ENCODE results near the gene CNIH3.

Gene CNIH3

DNA sequence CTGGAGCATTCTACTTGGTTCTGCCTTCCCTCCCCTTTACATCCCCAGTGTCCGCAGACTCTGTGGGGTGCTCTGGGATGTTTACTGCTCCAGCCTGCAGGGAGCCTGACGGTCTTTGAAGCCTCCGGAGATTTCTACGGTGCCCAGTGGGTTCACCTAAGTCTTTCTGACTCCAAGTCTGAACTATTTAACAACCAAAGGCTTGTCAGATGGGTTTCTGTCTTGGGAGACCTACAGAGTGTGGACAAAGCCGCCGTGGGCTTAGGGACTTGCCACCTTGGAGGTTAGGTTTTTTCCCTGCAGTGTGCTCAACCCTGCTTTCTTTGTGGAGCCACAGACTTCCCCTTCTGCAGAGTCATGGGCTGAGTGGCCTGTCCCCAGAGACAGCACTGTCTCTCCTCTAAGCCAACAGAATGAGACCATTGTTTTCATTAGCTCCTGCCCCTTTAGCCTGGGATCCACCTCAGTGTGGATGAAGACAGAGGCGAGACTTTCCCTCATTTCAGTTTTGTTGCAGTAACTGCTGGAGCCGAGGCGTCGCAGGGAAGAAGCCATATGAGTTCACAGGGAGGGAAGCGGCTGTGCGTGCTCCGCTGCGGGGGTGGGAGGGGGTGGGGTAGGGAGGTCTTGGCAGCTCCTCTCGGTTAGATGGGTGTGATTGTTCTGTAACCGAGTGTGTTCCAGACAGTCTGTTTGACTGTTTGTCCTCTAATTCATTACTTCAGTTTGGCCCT lies 120.7 kb downstream of the CNIH3 start:
- H2AFZ ChIP-seq (ENCODE audit: low read depth, low read length, severe bottlenecking) = no peak overlapping the region

GRCh38 chr1:224737353-224737727 lies 121.2 kb downstream of the CNIH3 start:
- H3F3A ChIP-seq (ENCODE audit: insufficient read depth) = no peaks in the 10 kb centered on the region
- H3K36me3 ChIP-seq (ENCODE audit: low read length) = no peaks in the 10 kb centered on the region
- H2AFZ ChIP-seq (ENCODE audit: low read depth, low read length, severe bottlenecking) = no peak overlapping the region
- H3K4me3 ChIP-seq (ENCODE audit: insufficient read depth, low read length, poor library complexity, severe bottlenecking) = no peak overlapping the region
- no peaks in the 10 kb centered on the region for H3K79me2 ChIP-seq (ENCODE audit: insufficient read depth, low read length)
- no peak overlapping the region for H3K9ac ChIP-seq (ENCODE audit: low read length)
- H3K9me2 ChIP-seq (replicated peaks; ENCODE audit: insufficient read depth, low read length) = no peaks in the 10 kb centered on the region
- H4K20me1 ChIP-seq (ENCODE audit: low read depth, low read length) = no peaks in the 10 kb centered on the region
- H3K9me3 ChIP-seq (ENCODE audit: insufficient read depth, low read length) = no peaks in the 10 kb centered on the region
- TF ChIP-seq, protein P1, sequence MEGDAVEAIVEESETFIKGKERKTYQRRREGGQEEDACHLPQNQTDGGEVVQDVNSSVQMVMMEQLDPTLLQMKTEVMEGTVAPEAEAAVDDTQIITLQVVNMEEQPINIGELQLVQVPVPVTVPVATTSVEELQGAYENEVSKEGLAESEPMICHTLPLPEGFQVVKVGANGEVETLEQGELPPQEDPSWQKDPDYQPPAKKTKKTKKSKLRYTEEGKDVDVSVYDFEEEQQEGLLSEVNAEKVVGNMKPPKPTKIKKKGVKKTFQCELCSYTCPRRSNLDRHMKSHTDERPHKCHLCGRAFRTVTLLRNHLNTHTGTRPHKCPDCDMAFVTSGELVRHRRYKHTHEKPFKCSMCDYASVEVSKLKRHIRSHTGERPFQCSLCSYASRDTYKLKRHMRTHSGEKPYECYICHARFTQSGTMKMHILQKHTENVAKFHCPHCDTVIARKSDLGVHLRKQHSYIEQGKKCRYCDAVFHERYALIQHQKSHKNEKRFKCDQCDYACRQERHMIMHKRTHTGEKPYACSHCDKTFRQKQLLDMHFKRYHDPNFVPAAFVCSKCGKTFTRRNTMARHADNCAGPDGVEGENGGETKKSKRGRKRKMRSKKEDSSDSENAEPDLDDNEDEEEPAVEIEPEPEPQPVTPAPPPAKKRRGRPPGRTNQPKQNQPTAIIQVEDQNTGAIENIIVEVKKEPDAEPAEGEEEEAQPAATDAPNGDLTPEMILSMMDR (IDR thresholded peaks at IDR 0.05; ENCODE audit: insufficient read depth, low read length, poor library complexity, severe bottlenecking) = no peak
- TF ChIP-seq EZH2phosphoT487 (conservative IDR thresholded peaks at IDR 0.05; ENCODE audit: low read length) = no peak
- no peak overlapping the region for H3K4me2 ChIP-seq (ENCODE audit: low read depth, low read length, poor library complexity, severe bottlenecking)
- H3K27me3 ChIP-seq (ENCODE audit: low read length) = no peaks in the 10 kb centered on the region
- H3K27ac ChIP-seq (ENCODE audit: low read depth, low read length) = no peak overlapping the region

More for the DNA sequence above, 120.7 kb downstream of the CNIH3 start:
- H3K9me2 ChIP-seq (replicated peaks; ENCODE audit: insufficient read depth, low read length) = no peaks in the 10 kb centered on the region
- H4K20me1 ChIP-seq (ENCODE audit: low read depth, low read length) = no peaks in the 10 kb centered on the region
- H3K27me3 ChIP-seq (ENCODE audit: low read length) = no peaks in the 10 kb centered on the region
- TF ChIP-seq EZH2phosphoT487 (conservative IDR thresholded peaks at IDR 0.05; ENCODE audit: low read length) = no peak
- TF ChIP-seq, protein P1 (IDR thresholded peaks at IDR 0.05; ENCODE audit: insufficient read depth, low read length, poor library complexity, severe bottlenecking) = no peak
- H3K36me3 ChIP-seq (ENCODE audit: low read length) = no peaks in the 10 kb centered on the region
- H3K4me3 ChIP-seq (ENCODE audit: insufficient read depth, low read length, poor library complexity, severe bottlenecking) = no peak overlapping the region
- no peaks in the 10 kb centered on the region for H3F3A ChIP-seq (ENCODE audit: insufficient read depth)
- no peak overlapping the region for H3K9ac ChIP-seq (ENCODE audit: low read length)
- H3K9me3 ChIP-seq (ENCODE audit: insufficient read depth, low read length) = no peaks in the 10 kb centered on the region
- H3K79me2 ChIP-seq (ENCODE audit: insufficient read depth, low read length) = no peaks in the 10 kb centered on the region
- no peak overlapping the region for H3K4me2 ChIP-seq (ENCODE audit: low read depth, low read length, poor library complexity, severe bottlenecking)
- H3K27ac ChIP-seq (ENCODE audit: low read depth, low read length) = no peak overlapping the region

DNA sequence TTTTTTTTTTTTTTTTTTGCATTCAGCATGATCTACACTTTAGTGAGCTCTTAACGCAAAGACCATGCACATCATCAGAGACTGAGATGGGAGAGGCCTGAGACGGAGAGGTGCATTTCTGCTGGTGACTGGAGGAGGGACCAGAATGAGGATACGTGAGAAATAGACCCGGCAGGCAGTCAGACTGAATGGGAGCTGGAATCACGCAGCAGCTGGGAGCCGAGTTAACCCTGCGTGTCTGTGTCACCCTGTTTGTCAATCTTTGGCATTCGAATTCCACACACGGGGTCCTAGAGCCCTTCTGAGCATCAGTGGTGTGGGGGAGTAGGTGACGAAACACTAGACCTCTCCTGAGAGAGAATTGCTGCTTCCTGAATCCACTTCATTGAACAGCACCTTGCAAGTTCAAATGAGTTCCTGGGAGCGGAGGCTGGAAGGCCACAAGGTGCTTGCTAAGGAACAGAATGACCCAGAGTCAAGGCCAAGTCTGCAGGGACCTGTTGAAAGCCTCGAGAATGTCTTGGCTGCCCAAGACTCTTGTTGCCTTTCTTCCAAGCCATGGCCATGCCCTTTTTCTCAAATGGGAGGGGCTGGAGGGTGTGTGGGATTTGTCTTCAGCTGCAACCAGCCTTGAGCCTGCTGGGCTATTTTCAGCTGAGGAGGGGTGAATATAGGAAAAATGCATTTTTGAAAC lies 123.3 kb downstream of the CNIH3 start:
- Histone ChIP-seq H3K9ac (ENCODE audit: low read length) (no peak overlapping the region), H3K36me3 (ENCODE audit: low read length) (no peaks in the 10 kb centered on the region), H4K20me1 (ENCODE audit: low read depth, low read length) (no peaks in the 10 kb centered on the region), H3K27me3 (ENCODE audit: low read length) (no peaks in the 10 kb centered on the region), H3K4me2 (ENCODE audit: low read depth, low read length, poor library complexity, severe bottlenecking) (no peak overlapping the region), H3K9me3 (ENCODE audit: insufficient read depth, low read length) (no peaks in the 10 kb centered on the region), H3F3A (ENCODE audit: insufficient read depth) (no peaks in the 10 kb centered on the region), H3K79me2 (ENCODE audit: insufficient read depth, low read length) (no peaks in the 10 kb centered on the region), H3K9me2 (replicated peaks; ENCODE audit: insufficient read depth, low read length) (no peaks in the 10 kb centered on the region), H2AFZ (ENCODE audit: low read depth, low read length, severe bottlenecking) (no peak overlapping the region), H3K4me3 (ENCODE audit: insufficient read depth, low read length, poor library complexity, severe bottlenecking) (no peak overlapping the region), H3K27ac (ENCODE audit: low read depth, low read length) (no peak overlapping the region)
- TF ChIP-seq EZH2phosphoT487 (conservative IDR thresholded peaks at IDR 0.05; ENCODE audit: low read length) = no peak
- TF ChIP-seq, protein P1 (IDR thresholded peaks at IDR 0.05; ENCODE audit: insufficient read depth, low read length, poor library complexity, severe bottlenecking) = no peak
